ENCODE data around the gene CRYZL1.
"Not testable (repeated sequence)": the region's sequence is repeated elsewhere in the genome, so short reads cannot be mapped to it uniquely, and the experiment has no call there.

CRYZL1 gene

GRCh38 chr21:33641352-33642026 is at the start of gene CRYZL1:
Gene CRYZL1, minus strand, starts transcription at chr21:33641741. Its CDS starts 10,190 bp downstream, at chr21:33631551.
- DNase-seq = peak; percentile 100

DNA sequence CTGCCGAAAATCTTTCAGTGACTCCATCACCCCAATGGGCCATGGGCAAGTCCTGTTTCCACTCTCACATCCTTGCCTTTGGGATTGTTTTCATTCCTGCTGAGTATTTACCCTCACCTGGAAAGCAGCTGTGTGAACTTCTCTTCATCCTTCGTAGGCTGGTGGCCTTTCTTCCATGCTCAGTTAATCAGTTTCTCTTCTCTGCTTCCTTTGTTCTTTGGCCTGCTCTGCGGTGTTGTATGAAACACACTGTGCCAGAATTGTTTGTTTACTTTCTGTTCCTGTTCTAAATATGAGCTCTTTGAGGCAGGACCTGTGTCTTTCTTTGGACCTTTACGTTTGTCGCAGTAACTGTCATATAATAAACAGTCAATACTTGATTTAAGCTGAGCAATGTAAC is 49.3 kb upstream of the CRYZL1 start:
- no peak for DNase-seq

DNA sequence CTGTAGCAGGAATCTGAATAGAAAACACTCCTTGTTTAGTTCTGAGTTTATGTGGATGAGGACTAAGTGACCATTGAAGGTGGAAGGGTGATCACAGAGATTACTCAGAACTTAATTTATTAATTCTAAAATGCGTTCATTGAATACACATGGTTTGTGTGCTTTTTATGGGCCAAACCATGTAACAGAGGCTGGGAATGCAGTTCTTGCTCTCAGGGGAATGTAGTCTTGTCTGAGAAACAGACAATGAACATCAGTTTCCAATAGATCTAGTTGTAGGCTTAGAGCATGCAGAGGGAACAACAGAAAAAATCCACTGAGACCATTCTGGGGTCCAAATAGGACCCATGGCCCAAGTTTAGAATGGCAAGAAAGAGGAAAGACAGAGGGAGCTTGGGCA is 46.8 kb upstream of the CRYZL1 start:
- no peak for DNase-seq

- DNase-seq = no peak
These were observed 46.1 kb upstream of the CRYZL1 start for GRCh38 chr21:33687634-33688033.

DNA sequence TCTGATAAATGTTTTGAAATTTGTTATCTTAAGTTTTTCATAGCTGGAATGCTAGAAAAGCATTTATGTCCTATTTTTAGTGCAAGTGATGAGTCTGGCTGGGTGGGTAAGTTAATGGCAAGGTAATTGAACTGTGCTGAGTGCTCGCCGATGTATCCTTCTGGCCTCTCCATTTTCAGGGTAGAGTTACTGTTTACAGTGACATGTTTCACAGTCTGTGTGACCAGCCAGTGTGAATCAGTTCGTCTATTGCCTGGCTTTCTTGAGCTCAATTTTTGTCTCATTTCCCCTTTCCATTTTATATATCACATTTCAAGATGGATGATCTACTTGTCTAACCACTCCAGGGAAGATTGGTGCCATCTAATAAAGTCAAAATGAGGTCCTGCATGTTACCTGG is 44.8 kb upstream of the CRYZL1 start:
- DNase-seq = no peak

DNA sequence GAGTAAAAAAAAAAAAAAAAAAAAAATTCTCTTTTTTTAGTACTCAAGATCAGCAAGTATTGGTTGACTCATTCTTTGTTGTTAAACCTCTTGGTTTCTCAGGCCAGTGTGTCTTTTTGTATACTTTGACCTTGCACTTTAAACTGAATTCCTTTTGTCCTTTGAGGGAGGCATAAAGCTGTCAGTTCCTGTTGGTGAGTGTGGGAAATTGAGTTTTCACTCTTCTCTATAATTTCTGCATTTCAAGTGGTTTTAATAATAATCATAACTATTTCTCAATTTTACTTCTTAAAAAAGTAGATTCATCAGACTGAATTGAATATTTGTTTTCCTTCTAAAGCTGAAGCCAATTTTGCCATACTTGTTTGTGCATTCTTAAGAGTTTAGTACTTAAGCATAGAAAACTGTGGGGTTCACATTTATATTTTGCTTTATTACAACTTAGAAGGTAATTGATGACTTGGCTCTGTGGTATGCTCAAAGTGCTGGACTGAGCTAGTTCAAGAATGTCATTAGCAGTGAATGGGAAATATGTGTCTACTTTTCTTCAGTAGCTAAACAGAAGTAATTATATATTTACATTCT is 44.2 kb upstream of the CRYZL1 start:
- no peak for DNase-seq

DNA sequence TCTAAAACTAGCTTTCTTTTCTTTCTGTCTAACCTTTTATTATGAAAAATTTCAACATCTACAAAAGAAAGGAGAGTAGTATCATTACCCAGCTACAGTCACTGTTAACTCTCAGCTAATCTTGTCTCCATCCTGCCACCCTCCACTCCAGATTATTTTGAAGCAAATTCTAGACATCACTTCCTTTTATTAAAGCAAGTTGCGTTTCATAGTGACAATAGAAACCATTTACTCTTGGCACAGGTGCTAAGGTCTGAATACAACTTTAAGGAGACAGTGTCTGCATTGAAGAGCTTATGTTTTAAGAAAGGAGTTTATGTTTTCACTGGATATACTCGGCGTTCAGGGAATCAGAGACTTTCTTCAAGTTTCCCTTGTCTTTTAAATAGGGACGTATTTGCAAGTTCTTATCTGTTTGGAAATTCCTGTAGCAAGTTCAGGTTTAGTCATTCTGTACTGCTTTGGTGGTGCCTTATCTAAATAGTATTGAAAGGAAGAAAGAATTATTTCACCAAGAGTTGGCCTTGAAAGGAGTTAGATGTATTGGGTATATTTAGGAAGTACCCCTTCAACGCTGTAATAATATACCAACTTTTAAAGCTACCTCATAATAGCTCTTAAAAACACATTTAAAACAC is 43.5 kb upstream of the CRYZL1 start:
- no peak for DNase-seq

GRCh38 chr21:33684068-33684467 is 42.5 kb upstream of the CRYZL1 start:
- DNase-seq = no peak

DNA sequence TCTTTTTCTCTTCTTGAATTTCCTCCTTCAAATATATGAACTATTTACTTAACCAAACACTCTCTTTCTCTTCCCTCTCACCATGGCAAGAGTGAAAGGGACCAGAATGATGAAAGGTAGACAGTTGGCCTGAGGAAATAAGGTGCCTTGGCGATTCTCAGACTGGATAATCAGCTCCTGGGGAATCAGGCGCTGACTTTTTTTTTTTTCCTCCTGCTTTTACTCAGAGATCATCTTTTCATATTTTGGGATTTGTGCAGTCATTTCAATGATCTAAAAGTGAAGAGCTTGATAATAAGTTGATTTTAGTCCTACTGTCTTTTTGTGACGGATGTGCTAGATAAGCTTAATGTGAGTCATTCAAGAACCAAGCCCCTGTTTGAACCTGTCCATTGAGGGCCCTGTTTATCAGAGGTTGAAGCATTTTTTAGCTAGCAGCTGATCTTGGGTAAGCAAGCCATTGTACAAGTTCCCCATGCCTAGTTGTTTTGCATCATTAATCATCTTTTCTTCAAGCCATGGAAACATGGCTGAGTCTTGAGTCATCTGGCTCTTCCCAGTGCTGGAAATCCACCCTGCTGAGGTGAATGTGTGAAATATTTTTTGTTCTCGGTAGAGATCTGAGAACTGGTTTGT is 41.6 kb upstream of the CRYZL1 start:
- no peak for DNase-seq

GRCh38 chr21:33680870-33681269 is 39.3 kb upstream of the CRYZL1 start:
- no peak for DNase-seq

DNA sequence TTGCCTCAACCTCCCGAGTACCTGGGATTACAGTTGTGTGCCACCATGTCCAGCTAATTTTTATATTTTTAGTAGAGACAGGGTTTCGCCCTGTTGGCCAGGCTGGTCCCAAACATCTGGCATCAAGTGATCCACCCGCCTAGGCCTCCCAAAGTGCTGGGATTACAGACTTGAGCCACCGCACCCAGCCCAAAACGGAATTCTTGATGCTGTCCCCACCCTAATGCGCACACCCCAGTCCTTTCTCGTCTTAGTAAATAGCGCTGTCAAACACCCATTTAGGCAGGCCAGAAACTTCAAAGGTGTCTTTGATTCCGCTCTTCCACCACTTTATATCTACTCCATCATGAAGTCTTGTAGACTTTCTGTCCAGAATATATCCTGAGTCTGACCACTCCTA is 35.9 kb upstream of the CRYZL1 start:
- no peak for DNase-seq

- not testable (repeated sequence) for DNase-seq
These were observed 35.1 kb upstream of the CRYZL1 start for GRCh38 chr21:33676666-33677065.

GRCh38 chr21:33674226-33674625 is 32.7 kb upstream of the CRYZL1 start:
- no peak for DNase-seq

- DNase-seq = no peak
These were observed 31.9 kb upstream of the CRYZL1 start for GRCh38 chr21:33673473-33673872.

DNA sequence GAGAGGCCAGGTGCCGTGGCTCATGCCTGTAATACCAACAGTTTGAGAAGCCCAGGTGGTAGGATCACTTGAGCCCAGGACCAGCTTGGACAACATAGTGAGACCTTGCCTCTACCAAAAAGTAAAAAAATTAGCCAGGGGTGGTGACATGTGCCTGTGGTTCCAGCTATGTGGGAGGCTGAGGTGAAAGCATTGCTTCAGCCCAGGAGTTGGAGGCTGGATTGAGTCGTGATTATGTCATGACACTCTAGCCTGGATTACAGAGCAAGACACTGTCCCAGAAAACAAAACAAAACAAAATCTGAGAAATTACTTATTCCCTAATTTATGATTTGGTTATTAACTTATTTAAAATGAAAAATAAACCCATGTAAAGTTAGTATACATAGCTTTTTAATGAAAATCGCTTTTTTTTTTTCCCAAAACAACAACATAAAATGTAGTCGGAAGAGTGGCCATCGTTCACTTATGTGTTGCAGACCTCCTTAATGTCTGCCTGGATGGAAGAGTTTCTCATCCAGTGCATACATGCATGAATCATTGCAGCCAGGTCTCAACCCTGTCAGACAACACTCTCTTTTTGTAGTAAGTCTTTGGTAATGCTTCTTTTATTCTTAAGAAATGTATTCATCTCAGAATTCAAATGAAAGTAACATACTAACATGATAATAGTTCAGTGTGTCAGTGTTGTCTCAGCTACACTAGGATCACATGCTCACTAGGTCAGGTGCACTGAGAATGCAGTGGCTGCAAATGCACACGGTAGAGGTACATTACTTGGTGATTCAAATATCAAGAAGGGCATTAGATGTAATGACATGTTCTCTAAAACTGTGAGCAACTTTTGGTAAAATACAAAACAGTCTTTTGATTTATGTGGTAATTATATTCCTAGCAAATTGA is 28.8 kb upstream of the CRYZL1 start:
- DNase-seq = no peak

DNA sequence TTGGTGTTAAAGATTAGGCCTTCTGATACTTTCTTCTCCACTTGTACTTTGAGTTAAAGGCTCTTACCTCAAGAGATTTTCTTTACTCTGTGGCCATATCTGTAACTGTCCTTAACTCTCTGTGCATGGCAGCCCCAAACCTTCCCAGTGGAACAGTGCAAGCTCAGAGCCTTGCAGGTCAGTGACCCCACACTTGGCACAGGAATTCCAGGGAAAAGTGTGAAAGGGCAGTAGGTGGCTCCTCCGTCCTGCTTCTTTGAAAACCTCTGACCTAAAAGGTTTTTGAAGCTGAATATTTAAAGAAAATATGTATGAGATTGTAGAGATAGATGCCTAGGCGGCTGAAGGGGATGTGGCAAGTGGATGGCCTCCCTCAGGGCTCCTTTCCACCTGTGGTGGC is 27.1 kb upstream of the CRYZL1 start:
- no peak for DNase-seq

DNA sequence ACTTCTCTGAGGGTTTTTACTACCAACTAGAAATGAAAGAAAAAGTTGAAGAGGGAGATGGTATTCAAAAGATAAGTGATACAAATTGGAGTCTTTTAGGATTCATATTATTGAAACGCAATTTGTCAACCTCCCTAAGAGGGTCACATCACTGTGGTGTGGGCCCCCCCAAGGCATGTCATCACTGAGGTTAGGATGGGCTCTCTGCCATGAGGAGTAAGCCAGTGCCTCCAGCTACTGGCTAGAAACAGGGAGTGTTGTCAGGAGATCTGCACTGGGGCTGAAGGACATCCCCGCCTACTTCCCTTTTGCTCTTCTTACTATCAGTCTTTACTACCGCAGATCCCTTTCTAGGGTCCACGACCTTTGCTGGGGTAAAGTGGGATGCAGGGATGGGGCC is 26.6 kb upstream of the CRYZL1 start:
- DNase-seq = no peak

GRCh38 chr21:33667636-33668035 is 26.1 kb upstream of the CRYZL1 start:
- no peak for DNase-seq

DNA sequence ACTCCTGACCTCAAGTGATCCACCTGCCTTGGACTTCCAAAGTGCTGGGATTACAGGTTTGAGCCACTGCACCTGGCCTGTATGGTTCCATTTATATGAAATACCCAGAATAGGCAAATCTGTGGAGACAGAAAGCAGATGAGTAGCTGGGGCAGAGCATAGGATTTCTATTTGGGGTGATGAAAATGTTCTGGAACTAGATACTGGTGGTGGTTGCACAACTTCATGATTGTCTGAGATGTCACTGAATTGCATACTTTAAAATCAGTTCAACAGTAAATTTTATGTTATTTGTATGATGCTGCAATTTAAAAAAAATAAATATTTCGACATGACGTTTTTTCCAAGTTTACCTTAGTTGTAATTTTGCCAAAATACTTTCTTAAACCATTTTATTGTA is 24.6 kb upstream of the CRYZL1 start:
- DNase-seq = no peak

DNA sequence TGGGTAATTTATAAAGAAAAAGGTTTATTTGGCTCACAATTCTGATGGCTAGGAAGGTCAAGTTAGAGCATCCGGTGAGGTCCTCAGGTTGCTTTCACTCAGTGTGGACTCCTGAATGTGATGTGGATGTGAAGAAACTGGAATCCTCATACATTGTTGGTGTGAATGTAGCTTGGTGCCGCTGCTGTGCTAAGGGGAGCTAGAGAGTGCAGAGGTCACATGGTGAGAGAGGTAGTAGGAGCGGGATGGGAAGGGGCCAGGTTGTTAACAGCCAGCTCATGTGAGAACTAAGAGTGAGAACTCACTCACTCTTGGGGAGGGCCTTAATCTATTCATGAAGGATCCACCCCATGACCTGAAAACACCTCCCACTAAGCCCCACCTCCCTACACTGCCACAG is 22.6 kb upstream of the CRYZL1 start:
- no peak for DNase-seq

GRCh38 chr21:33663241-33663640 is 21.7 kb upstream of the CRYZL1 start:
- no peak for DNase-seq

DNA sequence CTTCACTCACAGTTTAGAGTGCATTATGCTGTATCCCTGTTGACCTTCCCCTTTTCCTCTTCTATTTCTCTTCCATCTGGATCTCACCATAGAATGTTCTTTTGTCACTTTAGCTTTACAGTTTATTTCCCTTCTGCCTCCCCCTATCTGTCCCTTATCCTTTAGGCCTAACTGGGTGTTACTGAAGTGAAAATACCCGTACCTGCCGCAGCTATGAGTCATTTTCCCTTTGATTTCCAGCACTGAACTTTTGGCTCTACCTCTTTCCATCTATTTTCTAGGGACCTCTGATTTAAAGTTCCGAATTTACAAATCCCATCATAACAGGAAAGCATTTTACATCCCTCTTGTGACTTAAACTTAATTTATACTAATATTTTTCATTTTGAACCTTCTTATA is 20.5 kb upstream of the CRYZL1 start:
- DNase-seq = no peak

- DNase-seq = no peak
These were observed 19.6 kb upstream of the CRYZL1 start for GRCh38 chr21:33661146-33661545.

Measured in activated CD8-positive, alpha-beta memory T cell treated with anti-CD3 and anti-CD28 coated beads for 24 hours (primary cell).